GM12801 (cell line): ENCODE results near the gene ANP32B.

Source experiments
- CTCF ChIP-seq: IDR thresholded peaks from one replicate; pipeline ENCODE4 v1.5.1; 2011; ENCODE audit warnings: control low read depth; ENCODE audit not compliant: insufficient read length; ENCODE audit errors: extremely low read depth

The ANP32B gene

GRCh38 chr9:97991818-97992217 lies 8.7 kb downstream of the ANP32B start:
- no peak for TF ChIP-seq CTCF

- TF ChIP-seq CTCF = no peak
Measured at GRCh38 chr9:97992219-97992618, 9.1 kb downstream of the ANP32B start.

- no peak for TF ChIP-seq CTCF
Measured at GRCh38 chr9:97993000-97993399, 9.9 kb downstream of the ANP32B start.

DNA sequence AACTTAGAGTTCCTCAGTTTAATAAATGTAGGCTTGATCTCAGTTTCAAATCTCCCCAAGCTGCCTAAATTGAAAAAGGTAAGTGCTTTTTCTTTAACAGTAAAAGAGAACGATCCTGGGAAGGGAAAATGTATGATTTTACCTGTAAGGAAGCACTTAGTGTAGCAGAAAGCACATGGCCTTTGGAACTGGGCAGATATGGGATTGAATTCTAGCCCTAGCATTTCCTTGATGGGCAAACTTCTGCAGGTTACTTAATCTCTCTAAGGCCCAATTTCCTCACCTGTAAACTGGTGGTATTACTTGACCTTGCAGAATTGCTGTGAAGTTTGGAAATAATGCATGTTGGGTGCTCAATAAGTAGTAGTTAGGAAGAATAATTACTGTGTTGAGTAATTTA lies 11.6 kb downstream of the ANP32B start:
- no peak for TF ChIP-seq CTCF

DNA sequence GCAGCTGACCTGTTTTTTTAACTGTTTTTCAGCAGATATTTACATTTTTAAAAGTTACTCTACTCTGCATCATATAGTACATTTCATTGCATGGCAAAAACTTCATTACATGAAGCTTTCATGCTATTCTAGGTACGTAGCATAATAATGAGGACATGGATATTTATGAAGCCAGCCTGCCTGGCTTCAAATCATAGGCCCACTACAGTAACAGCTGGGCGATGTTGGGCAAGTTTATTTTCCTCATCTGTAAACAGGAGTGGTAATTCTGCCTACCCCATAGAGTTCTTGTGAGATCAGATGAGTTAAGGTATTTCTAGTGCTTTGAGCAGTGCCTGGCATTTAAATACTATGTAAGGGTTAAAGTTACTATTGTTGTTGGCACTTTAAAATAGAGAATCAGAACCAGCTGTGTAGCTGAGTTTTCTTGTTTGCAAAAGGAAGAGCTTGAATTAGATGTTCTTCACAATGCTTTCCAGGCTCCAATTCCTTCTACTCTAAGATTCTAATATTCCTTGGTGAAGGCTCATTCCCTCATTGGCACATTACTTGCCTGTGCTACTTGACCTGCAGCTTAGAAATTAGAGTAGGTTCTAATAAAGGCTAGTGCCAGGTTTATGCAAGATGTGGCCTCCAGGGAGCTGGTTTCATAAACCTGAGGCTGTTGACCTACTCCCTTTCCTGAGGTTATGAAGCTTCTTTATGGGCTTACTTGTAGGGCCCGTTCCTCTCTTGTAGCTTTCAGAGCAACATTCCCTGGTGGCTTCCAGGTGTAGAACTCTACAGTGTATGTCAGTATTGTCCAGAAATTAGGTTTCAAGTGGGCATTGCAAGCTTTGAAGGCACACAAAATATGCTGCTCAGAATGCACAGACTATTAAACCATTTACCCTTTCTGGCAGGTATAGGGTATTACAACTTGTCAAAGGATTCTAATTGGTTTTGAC lies 14.5 kb downstream of the ANP32B start:
- no peak for TF ChIP-seq CTCF

GRCh38 chr9:98002808-98003207 lies 19.7 kb downstream of the ANP32B start:
- no peak for TF ChIP-seq CTCF

DNA sequence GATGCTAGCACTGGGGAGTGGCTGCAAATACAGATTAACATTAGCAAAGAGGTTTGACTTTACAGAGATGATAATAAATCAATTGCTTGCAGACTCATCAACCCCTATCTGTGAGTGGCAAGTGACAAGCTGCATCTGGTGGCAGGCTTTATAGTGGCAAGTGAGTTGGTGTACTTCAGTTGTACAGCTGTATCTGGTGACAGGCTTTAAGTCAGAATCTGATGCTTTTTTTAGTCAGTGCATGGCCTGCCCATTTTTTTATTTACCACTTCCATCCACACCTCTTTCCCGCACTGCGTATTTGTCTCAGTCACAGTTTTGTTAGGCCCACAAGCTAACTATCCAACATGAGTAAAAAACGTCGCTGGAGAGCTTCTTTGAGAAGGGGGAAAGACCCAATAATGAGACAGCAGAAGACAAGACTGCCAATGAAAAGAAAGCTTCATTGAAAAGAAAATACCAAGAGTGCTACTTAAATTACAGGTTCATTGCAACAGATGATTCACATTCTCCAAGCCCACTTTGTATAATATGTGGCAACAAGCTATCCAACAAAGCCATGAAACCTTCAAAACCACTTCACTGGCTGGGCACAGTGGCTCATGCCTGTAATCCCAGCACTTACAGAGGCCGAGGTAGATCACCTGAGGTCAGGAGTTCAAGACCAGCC lies 23.1 kb downstream of the ANP32B start:
- no peak for TF ChIP-seq CTCF
